ENCODE data around the gene AMDHD2. TPM values are rescaled to one million over a fixed set of nuclear protein-coding genes. Genes with fewer than 3 reads are reported as not detected.
A peak's percentile ranks its signal among the peaks of the same experiment; 100 is the strongest.

AMDHD2 gene
- total and polyA plus RNA-seq, 5 donors from 2014 or later: 18.3 to 239 (median 18.8) TPM

GRCh38 chr16:2473999-2474876 lies 45.9 kb upstream of the AMDHD2 start:
- H3K9me3 ChIP-seq (ENCODE audit: control insufficient read depth in 2 of 2, low read length in 2 of 2): no peaks in the 10 kb centered on the region
- Mint-ChIP-seq H3K4me1 (peaks cover 0 to 30% (median 8%) of the 10 kb centered on the region in 4 donors), H3K9me3 (no peaks in the 10 kb centered on the region), H3K4me3 (peak overlapping the region; percentile 63 to 88 (median 72)), H3K27me3 (peaks cover 25% of the 10 kb centered on the region), H3K27ac (no peak overlapping the region), H3K36me3 (peaks cover 3% of the 10 kb centered on the region)
- peaks cover 12% of the 10 kb centered on the region for H3K27me3 ChIP-seq (ENCODE audit: control insufficient read depth, insufficient read depth, low read length)
- DNase-seq: peak; percentile 40 to 68 (median 60)
- no peak overlapping the region for H3K4me3 ChIP-seq (ENCODE audit: low read depth, low read length)
- peaks cover 46% of the 10 kb centered on the region for H3K4me1 ChIP-seq (ENCODE audit: control insufficient read depth, insufficient read depth, low read length, poor library complexity, severe bottlenecking)
- peak overlapping the region; percentile 14 for H3K27ac ChIP-seq (ENCODE audit: insufficient read depth, low read length, poor library complexity, severe bottlenecking)
- H3K36me3 ChIP-seq (ENCODE audit: control insufficient read depth, insufficient read depth, low read length): no peaks in the 10 kb centered on the region
- peak; percentile 78 to 79 for ATAC-seq (ENCODE audit: low read depth in 2 of 2)

DNA sequence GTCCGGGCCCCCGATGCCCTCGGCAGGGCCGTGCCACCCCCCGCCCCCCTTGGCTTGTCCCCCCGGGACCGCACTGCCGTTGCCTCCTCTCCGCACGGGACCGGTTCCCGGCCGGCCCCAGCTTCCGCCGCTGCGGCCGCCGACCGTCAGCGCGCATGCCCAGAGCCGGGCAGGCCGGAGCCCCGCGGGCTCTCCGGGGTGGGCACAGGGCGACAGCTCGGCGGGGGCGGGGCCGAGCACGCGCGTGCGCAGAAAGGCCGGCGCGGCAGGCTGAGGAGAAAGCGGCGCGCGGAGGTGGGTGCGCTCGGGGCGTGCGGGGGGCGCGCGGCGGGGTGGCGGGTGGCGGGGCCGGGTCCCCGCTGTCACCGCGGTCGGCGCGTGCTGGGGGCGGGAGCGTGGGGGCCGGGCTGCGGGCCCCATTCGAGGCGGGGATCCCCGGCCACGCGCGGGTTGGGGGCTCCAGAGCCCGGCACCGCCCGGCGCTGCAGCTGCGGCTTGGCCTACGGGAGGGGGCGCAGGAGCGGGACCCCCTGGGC lies 45.2 kb upstream of the AMDHD2 start, which contains the start of gene TBC1D24:
TSS of gene TBC1D24 (plus strand) at position 251 of the 536 bp plus-strand sequence. CDS start 21,022 bp downstream, outside the sequence.
- ATAC-seq (ENCODE audit: low read depth in 2 of 2) (peak; percentile 59 to 60), DNase-seq (peak; percentile 65 to 79 (median 71))
- peaks cover 46% of the 10 kb centered on the region for H3K4me1 ChIP-seq (ENCODE audit: control insufficient read depth, insufficient read depth, low read length, poor library complexity, severe bottlenecking)
- peaks cover 6% of the 10 kb centered on the region for H3K27me3 ChIP-seq (ENCODE audit: control insufficient read depth, insufficient read depth, low read length)
- peaks cover 0 to 25% (median 8%) of the 10 kb centered on the region in 4 donors for H3K4me1 Mint-ChIP-seq
- H3K27ac Mint-ChIP-seq: peak within 1 kb of the TSS in 1 of 3 donors; percentile 15
- H3K9me3 Mint-ChIP-seq: no peaks in the 10 kb centered on the region
- H3K4me3 Mint-ChIP-seq: peak within 1 kb of the TSS; percentile 79 to 89 (median 81)
- H3K36me3 ChIP-seq (ENCODE audit: control insufficient read depth, insufficient read depth, low read length): no peaks in the 10 kb centered on the region
- H3K27ac ChIP-seq (ENCODE audit: insufficient read depth, low read length, poor library complexity, severe bottlenecking): peak within 1 kb of the TSS; percentile 14
- peaks cover 18% of the 10 kb centered on the region for H3K27me3 Mint-ChIP-seq
- H3K9me3 ChIP-seq (ENCODE audit: control insufficient read depth in 2 of 2, low read length in 2 of 2): no peaks in the 10 kb centered on the region
- H3K4me3 ChIP-seq (ENCODE audit: low read depth, low read length): no peak within 1 kb of the TSS
- H3K36me3 Mint-ChIP-seq: peaks cover 3% of the 10 kb centered on the region

DNA sequence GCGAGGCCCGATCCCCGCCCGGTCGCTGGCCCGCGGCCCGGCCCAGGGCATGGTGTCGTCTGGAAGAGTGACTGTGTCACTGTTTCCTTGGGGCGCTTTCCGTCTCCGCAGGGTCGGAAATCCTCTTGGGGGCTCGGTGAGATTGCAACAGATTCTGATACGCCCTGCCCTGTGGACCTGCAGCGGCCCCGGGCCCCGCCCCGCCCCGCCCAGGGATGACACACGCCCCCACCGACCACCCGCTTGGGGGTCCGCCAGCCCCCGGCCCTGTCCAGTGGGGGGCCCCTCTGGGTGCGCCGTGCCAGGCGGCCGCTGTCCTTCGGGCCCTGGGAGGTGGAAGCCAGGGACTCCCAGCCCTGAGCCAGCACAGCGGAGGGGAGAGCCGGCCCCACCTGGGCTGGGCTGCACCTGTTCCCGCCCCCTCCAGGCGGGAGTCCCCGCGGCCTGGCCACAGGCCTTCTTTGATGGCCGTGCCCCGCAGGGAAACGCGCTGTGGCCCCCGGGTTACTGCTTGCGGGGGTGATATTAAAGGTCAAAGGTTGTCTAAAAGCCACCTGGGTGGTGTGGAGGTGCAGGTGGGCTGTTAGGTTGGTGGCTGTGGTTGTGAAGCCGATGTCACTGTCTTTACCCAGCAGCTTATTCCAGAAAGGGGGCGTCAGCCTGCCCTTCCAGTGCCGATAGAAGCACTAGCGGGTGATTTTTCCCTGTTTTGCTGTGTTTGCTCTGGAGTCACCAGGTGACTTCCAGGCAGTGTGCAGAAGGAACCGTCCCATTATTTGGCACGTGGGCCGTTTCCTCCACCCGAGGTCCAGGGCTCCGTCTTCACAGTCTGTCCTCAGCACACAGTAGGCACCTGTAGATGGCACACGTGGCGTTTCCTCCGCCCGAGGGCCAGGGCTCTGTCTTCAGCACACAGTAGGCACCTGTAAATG lies 44.5 kb upstream of the AMDHD2 start:
- no peaks in the 10 kb centered on the region for H3K9me3 Mint-ChIP-seq
- Histone ChIP-seq H3K27me3 (ENCODE audit: control insufficient read depth, insufficient read depth, low read length) (peaks cover 1% of the 10 kb centered on the region), H3K36me3 (ENCODE audit: control insufficient read depth, insufficient read depth, low read length) (no peaks in the 10 kb centered on the region), H3K27ac (ENCODE audit: insufficient read depth, low read length, poor library complexity, severe bottlenecking) (no peak overlapping the region), H3K4me3 (ENCODE audit: low read depth, low read length) (no peak overlapping the region), H3K4me1 (ENCODE audit: control insufficient read depth, insufficient read depth, low read length, poor library complexity, severe bottlenecking) (peaks cover 46% of the 10 kb centered on the region), H3K9me3 (ENCODE audit: control insufficient read depth in 2 of 2, low read length in 2 of 2) (no peaks in the 10 kb centered on the region)
- peaks cover 10% of the 10 kb centered on the region for H3K27me3 Mint-ChIP-seq
- peaks cover 3% of the 10 kb centered on the region for H3K36me3 Mint-ChIP-seq
- peak overlapping the region; percentile 79 to 89 (median 81) for H3K4me3 Mint-ChIP-seq
- H3K27ac Mint-ChIP-seq: peak overlapping the region in 1 of 3 donors; percentile 15
- DNase-seq: peak in 2 of 3 donors; percentile 26 to 42
- H3K4me1 Mint-ChIP-seq: peaks cover 0 to 25% (median 8%) of the 10 kb centered on the region in 4 donors
- ATAC-seq (ENCODE audit: low read depth in 2 of 2): peak in 1 of 2 donors; percentile 7

- ATAC-seq (ENCODE audit: low read depth in 2 of 2) (no peak), DNase-seq (no peak)
- H3K4me1 Mint-ChIP-seq: peaks cover 0 to 25% (median 8%) of the 10 kb centered on the region in 4 donors
- peak overlapping the region in 2 of 3 donors; percentile 12 to 15 for H3K27ac Mint-ChIP-seq
- peaks cover 10% of the 10 kb centered on the region for H3K27me3 Mint-ChIP-seq
- H3K4me3 Mint-ChIP-seq: peak overlapping the region; percentile 69 to 89 (median 81)
- peaks cover 41% of the 10 kb centered on the region for H3K4me1 ChIP-seq (ENCODE audit: control insufficient read depth, insufficient read depth, low read length, poor library complexity, severe bottlenecking)
- H3K36me3 ChIP-seq (ENCODE audit: control insufficient read depth, insufficient read depth, low read length): no peaks in the 10 kb centered on the region
- H3K9me3 ChIP-seq (ENCODE audit: control insufficient read depth in 2 of 2, low read length in 2 of 2): no peaks in the 10 kb centered on the region
- no peaks in the 10 kb centered on the region for H3K9me3 Mint-ChIP-seq
- H3K27me3 ChIP-seq (ENCODE audit: control insufficient read depth, insufficient read depth, low read length): no peaks in the 10 kb centered on the region
- H3K4me3 ChIP-seq (ENCODE audit: low read depth, low read length): no peak overlapping the region
- H3K36me3 Mint-ChIP-seq: peaks cover 3% of the 10 kb centered on the region
- no peak overlapping the region for H3K27ac ChIP-seq (ENCODE audit: insufficient read depth, low read length, poor library complexity, severe bottlenecking)
Observed at GRCh38 chr16:2476345-2476720, 43.8 kb upstream of the AMDHD2 start.

- peak overlapping the region in 1 of 3 donors; percentile 12 for H3K27ac Mint-ChIP-seq
- Histone ChIP-seq H3K9me3 (ENCODE audit: control insufficient read depth in 2 of 2, low read length in 2 of 2) (no peaks in the 10 kb centered on the region), H3K4me3 (ENCODE audit: low read depth, low read length) (no peak overlapping the region), H3K36me3 (ENCODE audit: control insufficient read depth, insufficient read depth, low read length) (no peaks in the 10 kb centered on the region), H3K27me3 (ENCODE audit: control insufficient read depth, insufficient read depth, low read length) (no peaks in the 10 kb centered on the region), H3K4me1 (ENCODE audit: control insufficient read depth, insufficient read depth, low read length, poor library complexity, severe bottlenecking) (peaks cover 37% of the 10 kb centered on the region), H3K27ac (ENCODE audit: insufficient read depth, low read length, poor library complexity, severe bottlenecking) (no peak overlapping the region)
- H3K36me3 Mint-ChIP-seq: peaks cover 3% of the 10 kb centered on the region
- DNase-seq (no peak), ATAC-seq (ENCODE audit: low read depth in 2 of 2) (no peak)
- peak overlapping the region; percentile 69 to 89 (median 81) for H3K4me3 Mint-ChIP-seq
- peaks cover 10% of the 10 kb centered on the region for H3K27me3 Mint-ChIP-seq
- peaks cover 0 to 25% (median 8%) of the 10 kb centered on the region in 4 donors for H3K4me1 Mint-ChIP-seq
- no peaks in the 10 kb centered on the region for H3K9me3 Mint-ChIP-seq
Observed at GRCh38 chr16:2476741-2477140, 43.4 kb upstream of the AMDHD2 start.

GRCh38 chr16:2477327-2477726 lies 42.8 kb upstream of the AMDHD2 start:
- Mint-ChIP-seq H3K36me3 (peaks cover 3% of the 10 kb centered on the region), H3K4me3 (peak overlapping the region; percentile 21 to 89 (median 81)), H3K9me3 (no peaks in the 10 kb centered on the region), H3K4me1 (peaks cover 0 to 25% (median 10%) of the 10 kb centered on the region in 4 donors), H3K27ac (no peak overlapping the region), H3K27me3 (peaks cover 10% of the 10 kb centered on the region)
- ATAC-seq (ENCODE audit: low read depth in 2 of 2) (no peak), DNase-seq (no peak)
- peaks cover 32% of the 10 kb centered on the region for H3K4me1 ChIP-seq (ENCODE audit: control insufficient read depth, insufficient read depth, low read length, poor library complexity, severe bottlenecking)
- no peak overlapping the region for H3K27ac ChIP-seq (ENCODE audit: insufficient read depth, low read length, poor library complexity, severe bottlenecking)
- no peaks in the 10 kb centered on the region for H3K9me3 ChIP-seq (ENCODE audit: control insufficient read depth in 2 of 2, low read length in 2 of 2)
- H3K36me3 ChIP-seq (ENCODE audit: control insufficient read depth, insufficient read depth, low read length): no peaks in the 10 kb centered on the region
- H3K27me3 ChIP-seq (ENCODE audit: control insufficient read depth, insufficient read depth, low read length): no peaks in the 10 kb centered on the region
- no peak overlapping the region for H3K4me3 ChIP-seq (ENCODE audit: low read depth, low read length)

DNA sequence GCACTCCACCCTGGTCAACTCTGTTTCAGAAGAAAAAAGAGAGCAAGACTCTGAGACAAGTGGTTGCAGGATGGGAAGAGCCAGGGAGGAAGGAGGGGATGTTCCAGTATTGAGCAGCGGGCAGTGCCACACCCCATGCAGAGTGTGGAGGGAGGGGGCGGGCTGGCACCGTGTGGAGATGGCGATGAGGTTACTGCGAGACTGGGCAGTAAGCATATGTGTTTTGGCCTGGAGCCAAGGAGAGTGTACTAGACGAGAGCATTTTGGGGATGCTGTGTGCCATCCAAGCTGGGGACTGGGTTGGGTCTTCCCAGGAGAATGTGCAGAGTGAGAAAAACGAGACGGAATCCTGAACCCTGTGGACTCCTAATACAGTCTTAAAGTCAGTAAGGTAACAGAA lies 41.9 kb upstream of the AMDHD2 start:
- no peaks in the 10 kb centered on the region for H3K9me3 Mint-ChIP-seq
- H3K36me3 Mint-ChIP-seq: peaks cover 3% of the 10 kb centered on the region
- H3K27ac ChIP-seq (ENCODE audit: insufficient read depth, low read length, poor library complexity, severe bottlenecking): no peak overlapping the region
- H3K4me3 Mint-ChIP-seq: no peak overlapping the region
- ATAC-seq (ENCODE audit: low read depth in 2 of 2) (no peak), DNase-seq (no peak)
- no peak overlapping the region for H3K27ac Mint-ChIP-seq
- peaks cover 5% of the 10 kb centered on the region for H3K27me3 Mint-ChIP-seq
- H3K4me1 Mint-ChIP-seq: peaks cover 0 to 18% (median 8%) of the 10 kb centered on the region in 4 donors
- no peak overlapping the region for H3K4me3 ChIP-seq (ENCODE audit: low read depth, low read length)
- no peaks in the 10 kb centered on the region for H3K9me3 ChIP-seq (ENCODE audit: control insufficient read depth in 2 of 2, low read length in 2 of 2)
- no peaks in the 10 kb centered on the region for H3K27me3 ChIP-seq (ENCODE audit: control insufficient read depth, insufficient read depth, low read length)
- H3K36me3 ChIP-seq (ENCODE audit: control insufficient read depth, insufficient read depth, low read length): no peaks in the 10 kb centered on the region
- H3K4me1 ChIP-seq (ENCODE audit: control insufficient read depth, insufficient read depth, low read length, poor library complexity, severe bottlenecking): peaks cover 28% of the 10 kb centered on the region
